NCI-H526 treated with DMSO at 0.1 percent for 48 hours (cell line): ENCODE data around the gene NUS1.
"Not testable (repeated sequence)": the region's sequence is repeated elsewhere in the genome, so short reads cannot be mapped to it uniquely, and the experiment has no call there.

Source experiments
- DNase-seq: peaks from one replicate; lab custom pipeline; 2025; lab: John Stamatoyannopoulos, UW

Gene NUS1

DNA sequence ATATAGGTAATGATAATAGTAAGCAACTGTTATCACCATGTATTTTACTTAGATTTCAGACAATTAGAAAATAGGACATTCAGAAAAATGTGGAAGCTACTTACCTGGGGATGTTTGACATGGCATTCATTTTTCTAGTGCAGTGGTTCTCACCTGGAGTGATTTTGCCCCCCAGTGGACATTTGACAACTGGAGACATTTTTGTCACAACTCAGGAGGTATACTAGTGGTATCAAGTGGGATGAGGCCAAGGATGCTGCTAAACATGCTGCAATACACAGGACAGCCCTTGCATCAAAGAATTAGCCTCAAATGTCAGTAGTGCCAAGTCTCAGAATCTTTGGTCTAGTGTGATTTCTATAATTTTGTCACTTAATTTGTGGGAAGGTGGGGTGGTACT lies 36.1 kb downstream of the NUS1 start:
- no peak for DNase-seq

DNA sequence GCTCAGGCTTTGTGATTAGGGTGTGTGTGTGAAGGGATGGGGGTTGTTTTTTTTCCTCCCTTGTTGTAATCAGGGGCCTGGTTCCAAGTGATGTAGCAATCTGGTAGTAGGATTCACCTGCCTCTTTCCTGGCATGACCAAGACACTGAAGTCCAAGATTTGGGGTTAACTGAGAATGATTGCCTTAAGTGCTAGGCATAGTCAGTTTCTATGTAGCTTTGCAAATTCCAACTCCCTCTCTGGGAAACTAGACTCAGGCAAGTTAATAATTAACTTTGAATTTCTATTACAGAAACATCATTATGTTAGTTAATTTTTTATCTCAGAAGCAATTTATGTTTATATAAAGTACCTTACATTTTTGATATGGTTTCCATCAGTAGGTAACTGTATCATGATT lies 43.6 kb downstream of the NUS1 start:
- DNase-seq: no peak

DNA sequence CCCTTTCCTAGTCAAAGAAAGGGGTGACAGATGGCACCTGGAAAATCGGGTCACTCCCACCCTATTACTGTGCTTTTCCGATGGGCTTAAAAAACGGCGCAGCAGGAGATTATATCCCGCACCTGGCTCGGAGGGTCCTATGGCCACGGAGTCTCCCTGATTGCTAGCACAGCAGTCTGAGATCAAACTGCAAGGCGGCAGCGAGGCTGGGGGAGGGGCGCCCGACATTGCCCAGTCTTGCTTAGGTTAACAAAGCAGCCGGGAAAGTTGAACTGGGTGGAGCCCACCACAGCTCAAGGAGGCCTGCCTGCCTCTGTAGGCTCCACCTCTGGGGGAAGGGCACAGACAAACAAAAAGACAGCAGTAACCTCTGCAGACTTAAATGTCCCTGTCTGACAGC lies 46.3 kb downstream of the NUS1 start:
- not testable (repeated sequence) for DNase-seq

DNA sequence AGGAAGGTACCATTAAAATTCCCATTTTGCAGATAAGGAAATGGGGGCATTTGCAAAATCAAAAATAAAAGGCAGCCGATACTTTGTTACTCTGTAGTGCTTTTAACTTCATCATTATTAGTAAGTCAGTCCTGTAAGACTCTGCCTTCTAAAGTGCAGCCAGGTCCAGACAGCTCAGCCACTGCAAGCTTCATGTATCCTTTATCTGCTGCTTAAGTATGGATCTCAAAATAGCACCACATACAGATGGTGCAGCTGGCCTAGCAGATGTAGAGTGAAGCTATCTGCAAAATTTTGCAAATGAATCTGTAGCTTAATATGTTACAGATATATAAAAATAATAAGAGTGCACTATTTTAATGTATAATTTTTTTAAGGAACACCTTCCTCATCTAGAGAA lies 53.4 kb downstream of the NUS1 start:
- DNase-seq: no peak

DNA sequence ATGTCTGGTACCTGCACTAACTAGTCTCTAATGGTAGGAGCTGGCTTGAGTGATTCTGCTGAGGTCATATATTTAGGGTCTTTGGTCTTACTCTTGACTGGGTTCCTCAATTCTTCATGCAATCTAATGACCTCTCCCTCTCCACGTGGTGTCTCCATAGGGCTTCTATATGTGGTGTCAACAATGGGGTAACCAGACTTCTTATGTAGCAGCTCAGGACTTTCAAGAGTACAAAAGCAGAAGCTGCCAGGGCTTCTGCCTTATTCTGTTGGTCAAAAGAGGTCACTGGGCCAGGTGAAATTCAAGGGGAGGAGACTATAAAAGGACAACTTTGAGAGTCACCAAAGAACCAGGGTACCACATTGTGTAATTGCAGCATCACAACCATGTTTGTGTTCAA lies 54.3 kb downstream of the NUS1 start:
- no peak for DNase-seq

DNA sequence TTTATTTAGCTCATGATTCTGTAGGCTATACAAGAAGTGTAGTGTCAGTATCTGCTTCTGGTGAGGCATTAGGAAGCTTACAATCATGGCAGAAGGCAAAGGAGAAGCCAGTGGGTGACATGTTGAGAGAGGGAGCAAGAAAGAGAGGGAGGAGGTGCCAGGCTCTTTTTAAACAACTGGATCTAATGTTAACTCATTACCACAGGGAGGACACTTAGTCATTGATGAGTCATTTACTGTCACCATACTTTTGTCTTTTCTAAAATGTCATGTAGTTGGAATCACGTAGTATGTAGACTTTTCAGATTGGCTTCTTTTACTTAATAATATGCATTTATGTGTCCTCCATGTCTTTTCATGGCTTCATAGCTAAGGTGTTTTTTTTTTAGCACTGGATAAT lies 58.1 kb downstream of the NUS1 start:
- DNase-seq: no peak

DNA sequence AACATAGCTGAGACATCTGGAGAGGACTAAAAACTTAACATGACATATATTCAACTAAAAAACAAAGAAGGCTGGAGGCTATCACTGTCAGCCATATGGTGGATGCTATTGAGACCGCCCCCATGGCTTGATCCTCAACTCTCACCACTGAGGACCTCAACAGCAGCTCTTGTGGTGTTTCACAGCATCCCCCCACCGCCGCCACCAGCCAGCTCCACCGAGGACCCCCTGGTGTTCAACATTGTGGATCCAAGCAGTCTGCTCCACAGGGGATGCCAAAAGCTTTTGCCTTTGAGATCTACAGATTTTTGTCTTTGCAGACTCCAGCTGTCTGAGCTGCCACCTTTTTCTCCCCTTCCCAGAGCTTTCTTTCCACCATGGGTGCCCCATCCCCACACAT lies 64.6 kb downstream of the NUS1 start:
- no peak for DNase-seq

DNA sequence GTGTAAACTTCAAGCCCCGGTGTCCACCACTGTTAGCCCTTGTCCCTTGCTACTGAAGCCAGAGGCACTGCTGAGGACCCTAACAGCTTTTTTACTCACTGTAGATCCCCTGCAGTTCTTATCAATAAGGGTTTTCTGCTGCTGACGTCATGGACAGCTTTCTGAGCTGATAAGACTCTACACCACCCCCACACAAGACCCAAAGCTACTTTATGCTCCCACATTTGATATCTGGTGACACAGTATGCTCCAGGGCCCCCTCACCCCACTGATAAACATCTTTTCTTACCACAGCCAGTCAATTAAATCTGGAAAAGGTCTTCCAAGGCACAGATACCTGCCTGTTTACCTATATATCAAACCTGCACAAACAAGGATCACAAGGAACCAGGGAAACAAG lies 65.3 kb downstream of the NUS1 start:
- DNase-seq: no peak

DNA sequence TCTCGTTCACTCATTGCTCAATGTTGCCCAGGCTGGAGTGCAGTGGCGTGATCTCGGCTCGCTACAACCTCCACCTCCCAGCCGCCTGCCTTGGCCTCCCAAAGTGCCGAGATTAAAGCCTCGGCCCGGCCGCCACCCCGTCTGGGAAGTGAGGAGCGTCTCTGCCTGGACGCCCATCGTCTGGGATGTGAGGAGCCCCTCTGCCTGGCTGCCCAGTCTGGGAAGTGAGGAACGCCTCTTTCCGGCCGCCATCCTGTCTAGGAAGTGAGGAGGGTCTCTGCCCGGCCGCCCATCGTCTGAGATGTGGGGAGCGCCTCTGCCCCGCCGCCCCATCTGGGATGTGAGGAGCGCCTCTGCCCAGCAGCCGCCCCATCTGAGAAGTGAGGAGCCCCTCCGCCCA lies 75.4 kb downstream of the NUS1 start:
- not testable (repeated sequence) for DNase-seq
